Measurements from ENCODE around the gene OR8G1.

GRCh38 chr11:124274000-124274399, 33.1 kb downstream of the OR8G1 start:
- no peak for TF ChIP-seq TAF1 (conservative IDR thresholded peaks at IDR 0.05)
- no peak for TF ChIP-seq CTCF (IDR thresholded peaks at IDR 0.05; ENCODE audit: low read depth, low read length, missing input control)
- TF ChIP-seq GABPA (IDR thresholded peaks at IDR 0.05 in 1 of 2, conservative IDR thresholded peaks at IDR 0.05 in 1 of 2) = no peak
- TF ChIP-seq RAD21 (IDR thresholded peaks at IDR 0.05) = no peak
- TF ChIP-seq ATF3 (IDR thresholded peaks at IDR 0.05) = no peak
- no peak for TF ChIP-seq YY1 (IDR thresholded peaks at IDR 0.05)
- TF ChIP-seq REST (IDR thresholded peaks at IDR 0.05) = no peak
- TF ChIP-seq ZBTB33 (IDR thresholded peaks at IDR 0.05) = no peak
- no peak for TF ChIP-seq JUND (IDR thresholded peaks at IDR 0.05)

Measured in liver (tissue), 3 donors.